NCI-H187 (cell line): ENCODE data around the gene FAM110A.
"Not testable (repeated sequence)": the region's sequence is repeated elsewhere in the genome, so short reads cannot be mapped to it uniquely, and the experiment has no call there.

Experiments
- DNase-seq, 2 experiments: peaks; one replicate each; lab custom pipeline; 2025; lab: John Stamatoyannopoulos, UW

FAM110A gene

GRCh38 chr20:833450-834150, at the start of gene FAM110A:
FAM110A (plus strand) TSS chr20:833715; CDS start chr20:844805, 11,090 bp downstream.
- peak; percentile 92 to 93 for DNase-seq

DNA sequence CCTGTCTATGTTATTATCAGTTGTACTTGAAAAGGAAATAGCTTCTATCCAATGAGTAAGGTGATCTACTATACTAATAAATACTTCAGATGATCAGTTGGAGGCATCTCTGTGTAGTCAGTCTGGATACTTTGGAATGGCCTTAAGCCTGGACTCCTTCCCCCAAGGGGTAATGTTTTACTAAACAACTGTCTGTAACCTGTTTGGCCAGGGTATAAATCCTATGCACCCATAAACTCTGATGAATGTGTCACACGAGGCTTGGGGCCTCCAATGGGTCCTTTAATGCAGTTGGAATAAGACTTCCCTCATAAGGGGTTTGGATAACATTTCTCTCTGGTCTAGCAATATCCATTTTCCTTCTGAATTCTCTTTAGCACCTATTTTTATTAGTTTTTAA, 45.7 kb upstream of the FAM110A start:
- DNase-seq: no peak

- DNase-seq: no peak
Measured at GRCh38 chr20:791056-791455, 42.5 kb upstream of the FAM110A start.

- no peak for DNase-seq
Measured at GRCh38 chr20:792248-792647, 41.3 kb upstream of the FAM110A start.

DNA sequence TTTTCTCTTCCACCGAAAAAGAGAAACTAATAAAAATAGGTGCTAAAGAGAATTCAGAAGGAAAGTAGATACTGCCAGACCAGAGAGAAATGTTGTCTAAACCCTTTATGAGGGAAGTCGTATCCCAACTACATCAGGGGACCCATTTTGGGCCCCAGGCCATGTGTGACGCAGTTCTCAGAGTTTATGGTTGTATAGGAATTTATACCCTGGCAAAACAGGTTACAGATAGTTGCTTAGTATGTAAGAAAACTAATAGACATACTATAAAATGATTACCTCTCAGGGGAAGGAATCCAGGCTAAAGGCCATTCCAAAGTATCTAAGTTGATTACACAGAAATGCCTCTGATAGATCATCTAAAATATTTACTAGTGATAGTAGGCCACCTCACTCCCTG, 36.6 kb upstream of the FAM110A start:
- DNase-seq: no peak

DNA sequence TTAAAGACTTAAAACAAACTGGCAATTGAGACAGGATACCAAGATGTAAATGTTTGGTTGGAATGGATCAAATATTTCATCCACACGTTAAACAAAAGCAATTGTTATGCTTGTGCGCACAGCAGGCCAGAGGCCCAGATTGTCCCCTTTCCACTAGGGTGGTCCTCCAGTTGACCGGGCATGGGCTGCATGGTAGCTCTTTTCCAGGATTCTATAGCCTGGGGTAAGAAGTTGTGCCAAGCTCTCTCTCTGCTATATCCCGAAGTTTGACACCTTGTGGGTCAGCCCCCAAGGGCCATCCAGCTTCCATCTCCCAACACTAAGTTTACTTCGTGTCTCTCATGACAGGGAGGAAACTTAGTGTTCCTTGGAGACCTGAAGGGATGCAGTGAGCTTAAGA, 34.8 kb upstream of the FAM110A start:
- DNase-seq: not testable (repeated sequence)

GRCh38 chr20:800026-800425, 33.5 kb upstream of the FAM110A start:
- DNase-seq: not testable (repeated sequence)

DNA sequence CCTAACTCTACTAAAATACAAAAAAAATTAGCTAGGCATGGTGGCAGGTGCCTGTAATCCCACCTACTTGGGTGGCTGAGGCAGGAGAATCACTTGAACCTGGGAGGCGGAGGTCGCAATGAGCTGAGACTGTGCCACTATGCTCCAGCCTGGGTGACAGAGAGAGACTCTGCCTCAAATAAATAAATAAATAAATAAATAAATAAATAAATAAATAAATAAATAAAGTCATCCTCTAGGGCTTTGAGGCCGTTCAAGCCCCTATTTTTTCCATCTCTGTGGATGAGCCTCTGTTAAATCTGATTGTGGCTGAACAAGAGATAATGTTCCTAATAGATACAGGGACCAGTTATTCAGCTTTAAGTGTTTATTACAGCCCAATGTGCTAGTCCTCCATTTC, 31.8 kb upstream of the FAM110A start:
- no peak for DNase-seq

GRCh38 chr20:805713-806112, 27.8 kb upstream of the FAM110A start:
- no peak for DNase-seq

DNA sequence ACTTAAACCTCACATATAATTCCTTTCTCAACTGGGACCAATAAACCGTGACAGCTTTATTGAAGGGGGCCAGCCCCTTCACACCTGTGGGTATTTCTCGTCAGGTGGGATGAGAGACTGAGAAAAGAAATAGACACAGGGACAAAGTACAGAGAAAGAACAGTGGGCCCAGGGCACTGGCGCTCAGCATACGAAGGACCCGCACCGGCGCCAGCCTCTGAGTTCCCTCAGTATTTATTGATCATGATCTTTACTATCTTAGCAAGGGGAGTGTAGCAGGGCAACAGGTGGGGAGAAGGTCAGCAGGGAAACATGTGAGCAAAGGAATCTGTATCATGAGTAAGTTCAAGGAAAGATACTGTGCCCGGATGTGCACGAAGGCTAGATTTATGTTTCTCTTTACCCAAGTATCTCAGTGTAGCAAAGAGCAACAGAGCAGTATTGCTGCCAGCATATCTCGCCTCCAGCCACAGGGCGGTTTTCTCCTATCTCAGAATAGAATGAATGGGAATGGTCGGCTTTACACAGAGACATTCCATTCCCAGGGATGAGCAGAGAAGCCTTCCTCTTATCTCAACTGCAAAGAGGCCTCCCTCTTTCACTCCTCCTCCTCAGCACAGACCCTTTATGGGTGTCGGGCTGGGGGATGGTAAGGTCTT, 21.6 kb upstream of the FAM110A start:
- DNase-seq: not testable (repeated sequence)

DNA sequence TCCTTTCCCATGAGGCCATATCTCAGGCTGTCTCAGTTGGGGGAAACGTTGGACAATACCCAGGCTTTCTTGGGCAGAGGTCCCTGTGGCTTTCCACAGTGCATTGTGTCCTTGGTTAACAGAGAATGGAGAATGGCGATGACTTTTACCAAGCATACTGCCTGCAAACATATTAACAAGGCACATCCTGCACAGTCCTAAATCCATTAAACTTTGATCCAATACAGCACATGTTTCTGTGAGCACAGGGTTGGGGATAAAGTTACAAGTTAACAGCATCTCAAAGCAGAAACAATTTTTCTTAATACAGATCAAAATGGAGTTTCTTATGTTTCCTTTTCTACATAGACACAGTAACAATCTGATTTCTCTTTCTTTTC, 21.1 kb upstream of the FAM110A start:
- not testable (repeated sequence) for DNase-seq

- no peak for DNase-seq
Measured at GRCh38 chr20:813390-813789, 20.1 kb upstream of the FAM110A start.

DNA sequence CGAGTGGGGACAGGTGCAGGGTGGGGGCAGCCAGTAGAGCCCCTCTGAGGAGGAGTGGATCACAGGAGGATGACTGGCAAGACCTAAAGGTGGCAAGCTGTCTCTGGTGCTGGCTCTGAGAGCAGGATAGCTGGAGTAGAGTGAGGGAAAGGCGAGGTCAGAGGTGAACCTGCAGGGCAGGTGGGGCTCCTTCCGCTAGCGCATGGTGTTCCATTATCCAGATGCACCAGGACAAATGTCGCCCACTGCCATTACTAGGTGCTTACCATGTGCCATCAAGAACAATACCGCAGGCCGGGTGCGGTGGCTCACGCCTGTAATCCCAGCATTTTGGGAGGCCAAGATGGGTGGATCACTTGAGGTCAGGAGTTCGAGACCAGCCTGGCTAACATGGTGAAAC, 18.3 kb upstream of the FAM110A start:
- no peak for DNase-seq

DNA sequence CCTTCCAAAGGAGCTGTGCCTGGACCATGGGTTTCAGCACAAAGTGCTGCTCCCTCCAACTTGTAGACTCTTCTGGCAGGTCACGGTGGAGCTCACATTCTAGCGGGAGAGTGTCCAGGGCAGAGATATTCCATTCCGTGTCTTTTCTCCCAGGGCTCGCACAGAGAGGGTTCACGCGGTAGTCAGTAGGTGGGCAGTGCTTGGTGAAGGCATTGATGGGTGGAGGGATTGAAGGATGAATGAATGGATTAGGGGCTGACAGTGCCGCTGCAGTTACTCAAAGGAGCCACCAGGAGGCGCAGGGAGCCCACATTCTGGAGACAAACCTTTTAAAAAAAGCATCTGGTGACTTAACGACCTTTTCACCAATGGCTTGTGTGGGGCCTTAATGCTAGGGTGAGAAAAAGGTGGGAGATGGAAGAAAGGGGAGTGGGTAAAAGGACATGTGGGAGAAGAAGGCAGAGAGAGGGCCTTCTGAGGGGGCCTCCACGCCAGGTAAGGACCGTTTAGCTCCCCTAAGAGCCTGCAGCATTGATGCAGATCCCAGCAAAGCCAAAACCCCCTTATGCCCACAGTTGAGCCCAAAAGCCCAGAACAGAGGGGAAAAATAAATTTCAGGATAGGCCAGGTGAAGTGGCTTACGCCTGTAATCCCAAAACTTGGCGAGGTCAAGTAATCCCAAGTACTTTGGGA, 17.5 kb upstream of the FAM110A start:
- peak; percentile 16 to 21 for DNase-seq

GRCh38 chr20:818001-818664, 15.4 kb upstream of the FAM110A start:
- DNase-seq: no peak

DNA sequence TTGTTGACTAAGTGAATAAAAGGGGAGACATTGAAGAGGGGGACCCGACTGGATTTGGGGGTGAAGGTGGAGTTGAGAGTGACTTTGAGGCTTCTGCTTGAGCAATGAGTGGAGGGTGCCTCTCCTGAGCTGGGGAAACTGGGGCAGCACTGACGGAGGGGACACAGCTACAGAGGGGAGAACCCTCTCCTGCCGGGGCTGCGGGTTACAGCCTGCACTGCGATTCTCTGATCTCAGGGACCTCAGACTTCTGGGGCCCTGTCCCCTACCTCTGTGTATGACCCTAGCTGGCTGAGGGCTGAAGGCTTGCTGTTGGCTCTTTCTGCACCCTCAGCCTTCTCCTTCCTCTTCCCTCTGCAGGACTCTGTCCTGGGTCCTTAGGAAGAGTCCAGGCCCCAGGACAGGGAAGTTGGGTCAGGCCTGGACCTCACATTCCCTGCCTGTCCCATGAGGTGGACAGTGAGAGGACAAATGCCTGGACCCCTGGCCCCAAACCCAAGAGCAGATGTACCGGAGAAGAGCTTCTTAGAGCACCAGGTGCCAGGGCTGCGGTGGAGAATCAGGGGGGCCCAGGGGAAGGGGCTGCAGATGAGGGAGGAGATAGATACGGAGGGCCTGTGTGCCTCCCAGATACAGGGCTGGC, 13.7 kb upstream of the FAM110A start:
- DNase-seq: no peak

- DNase-seq: no peak
Measured at GRCh38 chr20:820323-820953, 13.1 kb upstream of the FAM110A start.

DNA sequence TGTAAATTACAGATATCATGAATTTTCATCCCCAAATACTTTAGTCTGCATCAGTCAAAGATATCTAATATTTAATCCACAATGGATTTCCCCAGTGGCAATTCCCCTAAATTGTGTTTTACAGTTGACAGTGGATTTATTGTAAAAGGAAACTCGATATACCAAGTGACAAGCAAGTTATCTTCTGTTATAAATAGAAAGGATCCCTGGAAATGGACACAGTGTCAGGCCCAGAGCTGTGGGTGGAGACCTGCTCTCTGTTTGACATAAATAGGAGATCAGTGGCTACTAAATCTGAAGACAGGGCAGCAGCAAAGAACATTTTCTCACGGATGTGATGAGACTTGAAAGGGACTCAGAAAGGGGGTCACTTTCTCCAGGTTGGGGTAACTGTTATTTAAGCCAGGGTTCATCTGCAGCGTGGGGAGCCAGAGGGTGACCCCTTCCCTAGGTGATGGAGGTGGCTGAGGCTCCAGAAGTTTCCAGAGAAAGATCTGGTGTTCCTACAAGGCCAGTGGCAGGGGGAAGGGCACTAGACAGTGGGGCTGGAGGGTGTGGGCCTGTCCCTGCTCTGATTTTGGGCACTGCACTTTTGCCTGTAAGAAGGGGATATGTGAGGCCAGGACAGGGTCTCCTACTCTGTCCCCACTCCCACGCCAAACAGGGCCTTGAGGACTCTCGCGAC, 12.3 kb upstream of the FAM110A start:
- DNase-seq: no peak

- no peak for DNase-seq
Measured at GRCh38 chr20:821731-822065, 11.8 kb upstream of the FAM110A start.

GRCh38 chr20:822651-823573, 10.6 kb upstream of the FAM110A start:
- no peak for DNase-seq
